H1 (cell line): ENCODE results near the gene TBC1D22A. TPM values are rescaled to one million over a fixed set of nuclear protein-coding genes. Genes with fewer than 3 reads are reported as not detected.

Experiments
- CTCF ChIA-PET: fragments of 300-600 bp; sonication (Branson Sonifier 250); formaldehyde crosslinking; loops from one replicate; lab custom pipeline; 2021; ENCODE audit not compliant: partially characterized antibody; lab: Charles Lee
- POLR2A ChIA-PET: fragments of 300-600 bp; sonication (Branson Sonifier 250); formaldehyde crosslinking; loops from one replicate; lab custom pipeline; 2021; ENCODE audit warnings: inconsistent platforms; ENCODE audit not compliant: partially characterized antibody; lab: Charles Lee
- DNase-seq, 2 experiments: peaks; one replicate each; pipeline versions ENCODE4 v3.0.0 to v3.0.0-alpha.2; 2010 to 2022; ENCODE audit warnings: low spot score in 2 of 2, low read depth in 1 of 2, mixed read lengths in 1 of 2
- FAIRE-seq: peaks from 2 replicates; lab custom pipeline; 2011; peaks lifted over from hg19 to GRCh38; lab: Jason Lieb, UNC
- H2AFZ ChIP-seq: 2 replicates; pipeline ENCODE4 v1.8.1; 2012; ENCODE audit warnings: low read length, inconsistent platforms
- H2AK5ac ChIP-seq: 2 replicates; pipeline ENCODE4 v1.6.1; 2013; ENCODE audit warnings: low read depth, low read length
- H2BK120ac ChIP-seq: replicated peaks from 2 replicates; pipeline ENCODE3; 2013; ENCODE audit warnings: low read depth, low read length, inconsistent platforms
- H2BK12ac ChIP-seq: 2 replicates; pipeline ENCODE4 v1.6.1; 2013; ENCODE audit warnings: low read depth, low read length
- H2BK15ac ChIP-seq: 2 replicates; pipeline ENCODE4 v1.6.1; 2013; ENCODE audit warnings: low read length
- H2BK20ac ChIP-seq: 2 replicates; pipeline ENCODE4 v1.6.1; 2013; ENCODE audit warnings: low read length
- H2BK5ac ChIP-seq: 2 replicates; pipeline ENCODE4 v1.6.1; 2013; ENCODE audit warnings: low read depth, low read length
- H3K14ac ChIP-seq: 2 replicates; pipeline ENCODE4 v1.6.1; 2013; ENCODE audit warnings: inconsistent platforms; ENCODE audit not compliant: insufficient read length
- H3K18ac ChIP-seq: 2 replicates; pipeline ENCODE4 v1.6.1; 2013; ENCODE audit warnings: low read length; ENCODE audit errors: extremely low read depth
- H3K23ac ChIP-seq: 2 replicates; pipeline ENCODE4 v1.6.1; 2013; ENCODE audit warnings: inconsistent platforms; ENCODE audit not compliant: insufficient read length
- H3K23me2 ChIP-seq: 2 replicates; pipeline ENCODE4 v1.6.1; 2013; ENCODE audit warnings: low read depth, low read length
- H3K27ac ChIP-seq: 2 replicates; pipeline ENCODE4 v1.6.1; 2011; ENCODE audit warnings: low read depth, low read length, inconsistent platforms
- H3K27me3 ChIP-seq, 4 experiments: replicated peaks in 1 of 4; 1 replicate in 1 of 4; 2 replicates in 3 of 4; pipeline versions ENCODE4 v1.6.1 to v1.8.1; 2011 to 2013; ENCODE audit warnings: low read length in 3 of 4, mild to moderate bottlenecking in 3 of 4, inconsistent platforms in 2 of 4, mixed read lengths in 2 of 4, moderate library complexity in 1 of 4; ENCODE audit not compliant: control insufficient read depth in 3 of 4, insufficient read depth in 3 of 4; ENCODE audit errors: extremely low read depth in 1 of 4
- H3K36me3 ChIP-seq, 4 experiments: 2 replicates each; pipeline versions ENCODE4 v1.6.1 to v1.8.1; 2011 to 2013; ENCODE audit warnings: mild to moderate bottlenecking in 4 of 4, low read length in 3 of 4, moderate library complexity in 2 of 4, control low read depth in 1 of 4, inconsistent platforms in 1 of 4; ENCODE audit not compliant: insufficient read depth in 4 of 4, control insufficient read depth in 2 of 4
- H3K4ac ChIP-seq: replicated peaks from 2 replicates; pipeline ENCODE3; 2013; ENCODE audit warnings: low read length, low read depth, mixed read lengths, inconsistent platforms; ENCODE audit not compliant: insufficient read length
- H3K4me1 ChIP-seq, 4 experiments: replicated peaks in 1 of 4; 1 replicate in 1 of 4; 2 replicates in 3 of 4; pipeline versions ENCODE4 v1.6.1 to v1.8.1; 2011 to 2013; ENCODE audit warnings: low read length in 3 of 4, inconsistent platforms in 2 of 4, mixed read lengths in 1 of 4; ENCODE audit not compliant: insufficient read depth in 4 of 4, control insufficient read depth in 3 of 4
- H3K4me2 ChIP-seq, 2 experiments: 2 replicates each; pipeline versions ENCODE4 v1.6.1 to v1.8.1; 2011 to 2013; ENCODE audit warnings: low read depth in 2 of 2, low read length in 2 of 2, control low read depth in 1 of 2, inconsistent platforms in 1 of 2, mild to moderate bottlenecking in 1 of 2; ENCODE audit not compliant: insufficient read depth in 1 of 2
- H3K4me3 ChIP-seq, 4 experiments: fragments of 200-600, 300-600 bp in 1 of 4; sonication (generic), shearing (Covaris generic), sonication (Bioruptor Twin) in 1 of 4; 2 replicates each; pipeline versions ENCODE4 v1.5.1 to v1.8.1; 2011 to 2016; ENCODE audit warnings: low read length in 4 of 4, low read depth in 3 of 4, control low read depth in 2 of 4, inconsistent platforms in 2 of 4, mild to moderate bottlenecking in 2 of 4, mixed read lengths in 1 of 4, moderate library complexity in 1 of 4; ENCODE audit not compliant: insufficient read depth in 2 of 4; ENCODE audit errors: extremely low read depth in 1 of 4
- H3K56ac ChIP-seq: replicated peaks from 2 replicates; pipeline ENCODE3; 2013; ENCODE audit warnings: low read depth, mild to moderate bottlenecking, mixed read lengths, low read length, inconsistent platforms; ENCODE audit not compliant: insufficient read length
- H3K79me1 ChIP-seq: 2 replicates; pipeline ENCODE4 v1.6.1; 2013; ENCODE audit warnings: low read depth, low read length, control low read depth
- H3K79me2 ChIP-seq, 2 experiments: 2 replicates each; pipeline versions ENCODE4 v1.6.1 to v1.8.1; 2012 to 2013; ENCODE audit warnings: low read length in 2 of 2, mild to moderate bottlenecking in 2 of 2, inconsistent platforms in 1 of 2; ENCODE audit not compliant: insufficient read depth in 2 of 2, control insufficient read depth in 1 of 2
- H3K9ac ChIP-seq, 4 experiments: replicated peaks in 1 of 4; 1 replicate in 1 of 4; 2 replicates in 3 of 4; pipeline versions ENCODE4 v1.6.1 to v1.8.1; 2011 to 2013; ENCODE audit warnings: low read depth in 3 of 4, low read length in 3 of 4, control low read depth in 2 of 4, mild to moderate bottlenecking in 2 of 4, moderate library complexity in 2 of 4, inconsistent platforms in 1 of 4; ENCODE audit errors: extremely low read depth in 1 of 4
- H3K9me3 ChIP-seq, 2 experiments: 2 replicates each; pipeline versions ENCODE4 v1.6.1 to v1.8.1; 2012 to 2013; ENCODE audit warnings: mild to moderate bottlenecking in 2 of 2, moderate library complexity in 2 of 2, control low read depth in 1 of 2, inconsistent platforms in 1 of 2, low read depth in 1 of 2, low read length in 1 of 2, mixed read lengths in 1 of 2; ENCODE audit not compliant: insufficient read depth in 2 of 2
- H4K20me1 ChIP-seq, 2 experiments: replicated peaks in 1 of 2; 2 replicates each; pipeline versions ENCODE3 to v1.8.1; 2011 to 2013; ENCODE audit warnings: inconsistent platforms in 2 of 2, low read length in 2 of 2, mild to moderate bottlenecking in 1 of 2; ENCODE audit not compliant: insufficient read depth in 2 of 2, control insufficient read depth in 1 of 2
- H4K5ac ChIP-seq: 2 replicates; pipeline ENCODE4 v1.6.1; 2013; ENCODE audit warnings: low read length, low read depth, mixed read lengths, inconsistent platforms; ENCODE audit not compliant: insufficient read length
- H4K8ac ChIP-seq: 2 replicates; pipeline ENCODE4 v1.8.0; 2013; ENCODE audit warnings: mild to moderate bottlenecking, moderate library complexity, low read length, inconsistent platforms; ENCODE audit not compliant: insufficient read depth; ENCODE audit errors: extremely low read depth
- H4K91ac ChIP-seq: replicated peaks from 2 replicates; pipeline ENCODE3; 2013; ENCODE audit warnings: low read length, mixed read lengths, inconsistent platforms; ENCODE audit not compliant: insufficient read length
- KDM5A ChIP-seq: fragments of 200-600 bp; IDR thresholded peaks from 2 replicates; pipeline ENCODE4 v1.7.1; 2012; ENCODE audit warnings: mild to moderate bottlenecking, low read length, inconsistent platforms, mixed read lengths
- POU5F1 ChIP-seq: IDR thresholded peaks from 2 replicates; pipeline ENCODE4 v1.6.1; 2011; ENCODE audit warnings: low read depth, mild to moderate bottlenecking, low read length, moderate library complexity
- SP1 ChIP-seq: IDR thresholded peaks from 2 replicates; pipeline ENCODE4 v1.6.1; 2011; ENCODE audit warnings: low read depth, low read length
- TAF1 ChIP-seq: IDR thresholded peaks from 2 replicates; pipeline ENCODE4 v1.6.1; 2011; ENCODE audit warnings: mild to moderate bottlenecking, low read depth, low read length
- WGBS, 2 experiments: shearing (Covaris generic) in 1 of 2; methylation state at CpG; one replicate each; pipeline versions ENCODE4 v1.1.6 to v1.1.7; 2013 to 2015; ENCODE audit warnings: low lambda C conversion rate in 2 of 2, mixed read lengths in 2 of 2, inconsistent platforms in 1 of 2, low coverage in 1 of 2, missing lambda C conversion rate in 1 of 2; ENCODE audit not compliant: insufficient replicate concordance in 2 of 2, insufficient coverage in 1 of 2, insufficient read length in 1 of 2; ENCODE audit errors: extremely low coverage in 1 of 2, missing lambda C conversion rate in 1 of 2; 5-methylcytosine and 5-hydroxymethylcytosine counted together
- polyA plus RNA-seq, 7 experiments: library from polyadenylated mRNA; depleted of rRNA in 3 of 7; stranded (reverse) in 5 of 7; unstranded in 2 of 7; fragments of >200 nt in 5 of 7; fragments of 200-250 nt in 2 of 7; gene quantifications; 1 replicate in 5 of 7; 2 replicates in 1 of 7; 4 replicates in 1 of 7; pipeline versions ENCODE4 v1.2.1 to v1.2.3, GENCODE V29; 2011 to 2013; ENCODE audit warnings: missing spikeins in 2 of 7, mixed read lengths in 2 of 7
- total RNA-seq: library from RNA; stranded (reverse); fragmentation: NEBNext Ultra II Directional; extraction: Animal tissue kit (Norgen Biotek cat#: 25700); gene quantifications from 2 replicates; pipeline ENCODE4 v1.2.1, GENCODE V29; 2021

Gene TBC1D22A
- total and polyA plus RNA-seq, 2 of the 8 experiments (the other 6 are each of a cell fraction or from before 2014, with no cell fraction given), result 11.9 to 18.4 TPM

GRCh38 chr22:46929046-46929709 is 166.7 kb downstream of the TBC1D22A start:
- POLR2A ChIA-PET, result no interaction called here
- Histone ChIP-seq H3K36me3 (peaks cover 0 to 4% (median 0%) of the 10 kb centered on the region in 4 experiments; a peak in 1 of 8 replicates), H4K5ac (no peak overlapping the region), H3K23ac (no peak overlapping the region), H4K91ac (no peak overlapping the region), H3K23me2 (no peaks in the 10 kb centered on the region), H2AFZ (no peak overlapping the region), H3K9me3 (no peaks in the 10 kb centered on the region), H3K4ac (no peak overlapping the region), H2BK20ac (no peak overlapping the region), H3K27me3 (no peaks in the 10 kb centered on the region)
- 88% methylated on average over 7 of the region's 7 CpGs; no CpG with 5 or more reads in 1 of the 2 experiments for WGBS, 2 experiments
- TF ChIP-seq TAF1 (no peak), POU5F1 (no peak), SP1 (no peak), KDM5A (no peak)
- TF ChIP-seq, all 59 proteins: peak for 0
- Histone ChIP-seq H3K79me1 (no peaks in the 10 kb centered on the region; the same call in 1 of the 2 replicates), H3K18ac (no peak overlapping the region), H3K14ac (no peak overlapping the region), H4K20me1 (no peaks in the 10 kb centered on the region), H2BK120ac (no peak overlapping the region), H2BK15ac (no peak overlapping the region), H2BK5ac (no peak overlapping the region; the same call in 1 of the 2 replicates), H3K9ac (no peak overlapping the region), H4K8ac (no peak overlapping the region), H2BK12ac (no peak overlapping the region), H3K4me1 (no peaks in the 10 kb centered on the region), H3K4me3 (no peak overlapping the region), H3K27ac (no peak overlapping the region), H2AK5ac (no peak overlapping the region), H3K4me2 (no peak overlapping the region), H3K56ac (no peak overlapping the region), H3K79me2 (no peaks in the 10 kb centered on the region)
- CTCF ChIA-PET, result interaction anchor here (0.6 to 1.0 kb wide), 2 partner anchors 34 to 83 kb away, joined by 3 to 4 read pairs; no protein-coding TSS in a partner anchor
- DNase-seq (no peak), FAIRE-seq (no peak)
